Skeletal muscle satellite cell (primary cell): ENCODE results near the gene CHMP4A.
"Not testable (repeated sequence)": the region's sequence is repeated elsewhere in the genome, so short reads cannot be mapped to it uniquely, and the experiment has no call there.

ENCODE experiments used
- H3K27me3 ChIP-seq: 2 replicates; pipeline ENCODE4 v1.7.0; 2013; ENCODE audit warnings: low read length; ENCODE audit not compliant: control insufficient read depth, insufficient read depth
- H3K36me3 ChIP-seq: 2 replicates; pipeline ENCODE4 v1.7.0; 2013; ENCODE audit warnings: mild to moderate bottlenecking, control low read depth, low read length; ENCODE audit not compliant: insufficient read depth
- H3K4me1 ChIP-seq: 2 replicates; pipeline ENCODE4 v1.7.0; 2013; ENCODE audit warnings: low read length; ENCODE audit not compliant: control insufficient read depth, insufficient read depth
- H3K4me2 ChIP-seq: 2 replicates; pipeline ENCODE4 v1.7.0; 2013; ENCODE audit warnings: mild to moderate bottlenecking, low read length
- H3K4me3 ChIP-seq: 2 replicates; pipeline ENCODE4 v1.7.0; 2013; ENCODE audit warnings: low read length
- H3K9ac ChIP-seq: 2 replicates; pipeline ENCODE4 v1.7.0; 2013; ENCODE audit warnings: mild to moderate bottlenecking, low read depth, low read length, moderate library complexity
- H3K9me3 ChIP-seq: replicated peaks from 2 replicates; pipeline ENCODE4 v1.7.0; 2013; ENCODE audit warnings: mild to moderate bottlenecking, control low read depth, low read length

Gene CHMP4A

DNA sequence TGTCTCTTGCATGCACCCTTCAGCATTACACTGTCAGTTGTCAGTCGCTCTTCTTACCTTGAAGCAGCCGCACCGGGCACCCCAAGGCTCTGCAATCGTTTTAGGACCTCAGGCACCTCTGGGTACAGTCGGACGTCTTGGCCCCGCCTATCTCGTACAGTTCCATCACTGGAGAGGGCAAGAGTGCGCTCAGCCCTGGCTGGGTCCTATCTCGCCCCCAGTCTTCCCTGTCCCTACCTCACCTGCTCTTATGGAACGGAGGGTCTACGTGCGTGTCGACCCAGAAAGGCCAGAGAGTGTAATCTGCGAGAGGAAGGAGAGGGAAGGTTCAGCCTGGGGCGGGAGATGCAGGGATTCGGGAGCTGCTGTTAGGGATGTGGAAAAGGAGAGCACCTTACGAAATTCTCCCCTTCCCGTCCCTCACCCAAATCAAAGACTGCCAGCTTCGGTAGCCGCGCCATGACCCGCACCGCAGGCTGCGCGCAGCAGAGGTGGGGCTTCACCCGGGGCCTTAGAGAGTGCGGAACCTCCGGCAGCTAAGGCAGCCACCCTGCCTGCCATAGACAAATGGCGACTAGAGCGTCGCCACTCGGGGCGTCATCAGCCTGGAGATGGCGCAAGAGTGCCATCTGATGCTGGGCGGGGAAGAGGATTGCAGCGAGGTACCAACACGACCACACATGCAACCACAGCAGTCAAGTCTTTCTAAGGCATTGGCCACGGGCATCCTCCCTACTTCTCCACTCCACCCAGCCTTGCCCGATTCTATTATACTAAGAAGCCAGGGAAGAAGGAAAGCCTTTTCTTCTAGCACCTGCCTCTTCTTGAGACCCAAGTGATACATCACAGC, 2.4 kb upstream of the CHMP4A start, which contains the start of gene MDP1:
MDP1 (minus strand) TSS at position 572 of the 850 bp plus-strand sequence; CDS start at position 461, 111 bp downstream.
- H3K27me3 ChIP-seq: no peaks in the 10 kb centered on the region
- peak within 1 kb of the TSS; percentile 85 for H3K9ac ChIP-seq
- peaks cover 15% of the 10 kb centered on the region for H3K36me3 ChIP-seq
- H3K4me2 ChIP-seq: peak within 1 kb of the TSS; percentile 82
- H3K4me1 ChIP-seq: peaks cover 16% of the 10 kb centered on the region
- H3K4me3 ChIP-seq: peak within 1 kb of the TSS; percentile 77
- H3K9me3 ChIP-seq: no peaks in the 10 kb centered on the region

DNA sequence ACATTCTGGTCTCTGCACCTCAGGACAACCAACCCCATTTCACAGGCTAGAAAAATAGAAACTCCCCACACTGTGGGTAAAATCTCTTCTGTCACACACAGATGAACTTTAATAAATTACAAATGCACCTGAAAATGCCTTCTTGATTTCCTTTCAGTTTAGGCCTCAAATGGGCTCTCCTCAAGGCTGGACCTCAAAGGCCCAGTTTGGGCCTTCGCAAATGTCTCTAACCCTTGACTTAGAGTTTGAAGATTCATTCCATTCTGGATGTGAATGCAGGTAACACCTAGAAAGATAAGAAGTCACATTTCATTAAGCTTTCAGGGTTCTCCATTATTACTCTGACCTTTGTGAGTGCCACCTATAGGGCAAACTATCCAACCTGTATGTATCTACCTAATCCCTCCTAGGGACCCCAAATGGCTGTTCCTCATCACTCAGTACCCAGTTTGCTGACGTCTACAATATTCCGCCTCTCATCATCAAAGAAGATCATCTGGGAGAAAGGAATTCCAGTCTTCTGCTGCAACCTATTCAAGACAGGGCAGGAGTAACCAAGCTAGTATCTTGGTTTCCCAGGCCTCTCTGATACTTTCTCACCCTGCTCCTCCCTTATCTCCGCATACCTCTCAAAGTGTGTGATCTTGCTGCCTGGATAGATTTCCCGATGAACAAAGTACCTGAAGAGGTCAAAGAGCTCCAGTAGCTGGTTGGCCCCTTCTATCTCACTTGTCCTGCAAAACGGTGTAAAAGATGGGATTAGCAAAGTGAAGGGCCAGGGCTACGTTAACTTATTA, 776 bp upstream of the CHMP4A start:
- H3K4me2 ChIP-seq: peak overlapping the region; percentile 87
- no peaks in the 10 kb centered on the region for H3K27me3 ChIP-seq
- H3K4me1 ChIP-seq: peaks cover 16% of the 10 kb centered on the region
- no peaks in the 10 kb centered on the region for H3K9me3 ChIP-seq
- peak overlapping the region; percentile 91 for H3K4me3 ChIP-seq
- H3K9ac ChIP-seq: peak overlapping the region; percentile 97
- H3K36me3 ChIP-seq: peaks cover 32% of the 10 kb centered on the region

DNA sequence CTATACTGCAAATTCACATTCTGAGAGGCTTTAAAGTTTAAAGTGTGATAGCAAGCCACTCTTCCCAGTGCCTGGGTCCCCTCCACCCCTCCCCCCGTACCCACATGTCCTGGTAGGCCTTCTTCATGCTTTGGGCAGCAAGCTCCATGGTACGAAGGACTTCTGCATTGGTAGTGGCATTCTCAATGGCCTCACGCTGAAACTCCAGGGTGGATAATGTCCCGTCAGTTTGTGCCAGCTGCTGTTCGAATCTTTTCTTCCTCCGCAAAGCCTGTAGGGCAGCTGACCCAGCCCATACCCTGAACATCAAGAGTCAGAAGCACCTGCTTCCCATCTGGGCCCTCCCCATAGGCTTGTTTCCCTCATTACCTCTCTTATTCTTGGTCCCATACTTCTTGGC, 2.0 kb downstream of the CHMP4A start:
- Histone ChIP-seq H3K27me3 (no peaks in the 10 kb centered on the region), H3K4me1 (peaks cover 13% of the 10 kb centered on the region), H3K4me3 (no peak overlapping the region), H3K4me2 (no peak overlapping the region), H3K36me3 (peaks cover 43% of the 10 kb centered on the region), H3K9me3 (no peaks in the 10 kb centered on the region), H3K9ac (no peak overlapping the region)

DNA sequence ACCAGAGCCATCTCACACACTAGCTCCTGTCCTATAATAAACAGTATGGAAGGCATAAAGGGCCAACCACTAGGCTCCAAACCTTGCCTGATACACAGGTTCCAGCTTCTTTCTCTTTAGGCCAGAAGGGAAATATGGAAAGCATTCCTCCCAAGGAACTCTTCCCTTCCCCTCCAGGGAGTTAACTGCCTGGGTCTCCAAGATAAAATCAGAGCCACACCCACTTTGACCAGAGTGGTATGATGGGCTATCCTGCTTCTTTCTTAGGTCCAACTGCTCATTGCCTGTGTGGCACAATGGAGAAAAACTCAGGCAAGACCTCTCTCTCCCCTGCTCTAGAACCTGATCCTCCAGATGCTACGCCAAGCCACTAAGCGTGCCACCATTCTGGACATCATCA, 5.7 kb downstream of the CHMP4A start:
- H3K27me3 ChIP-seq: no peaks in the 10 kb centered on the region
- no peak overlapping the region for H3K4me3 ChIP-seq
- no peaks in the 10 kb centered on the region for H3K9me3 ChIP-seq
- peaks cover 67% of the 10 kb centered on the region for H3K36me3 ChIP-seq
- no peak overlapping the region for H3K9ac ChIP-seq
- H3K4me1 ChIP-seq: peaks cover 3% of the 10 kb centered on the region
- no peak overlapping the region for H3K4me2 ChIP-seq

DNA sequence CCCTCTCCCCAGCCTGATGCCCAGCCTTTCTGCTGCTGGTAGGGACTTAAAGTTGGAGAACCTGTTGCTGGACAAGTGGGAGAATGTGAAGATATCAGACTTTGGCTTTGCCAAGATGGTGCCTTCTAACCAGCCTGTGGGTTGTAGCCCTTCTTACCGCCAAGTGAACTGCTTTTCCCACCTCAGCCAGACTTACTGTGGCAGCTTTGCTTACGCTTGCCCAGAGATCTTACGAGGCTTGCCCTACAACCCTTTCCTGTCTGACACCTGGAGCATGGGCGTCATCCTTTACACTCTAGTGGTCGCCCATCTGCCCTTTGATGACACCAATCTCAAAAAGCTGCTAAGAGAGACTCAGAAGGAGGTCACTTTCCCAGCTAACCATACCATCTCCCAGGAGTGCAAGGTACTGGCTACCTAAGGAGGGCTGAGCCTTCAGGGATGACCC, 6.2 kb downstream of the CHMP4A start:
- peaks cover 67% of the 10 kb centered on the region for H3K36me3 ChIP-seq
- no peak overlapping the region for H3K4me2 ChIP-seq
- H3K9me3 ChIP-seq: no peaks in the 10 kb centered on the region
- H3K27me3 ChIP-seq: no peaks in the 10 kb centered on the region
- no peak overlapping the region for H3K9ac ChIP-seq
- H3K4me1 ChIP-seq: no peaks in the 10 kb centered on the region
- no peak overlapping the region for H3K4me3 ChIP-seq

DNA sequence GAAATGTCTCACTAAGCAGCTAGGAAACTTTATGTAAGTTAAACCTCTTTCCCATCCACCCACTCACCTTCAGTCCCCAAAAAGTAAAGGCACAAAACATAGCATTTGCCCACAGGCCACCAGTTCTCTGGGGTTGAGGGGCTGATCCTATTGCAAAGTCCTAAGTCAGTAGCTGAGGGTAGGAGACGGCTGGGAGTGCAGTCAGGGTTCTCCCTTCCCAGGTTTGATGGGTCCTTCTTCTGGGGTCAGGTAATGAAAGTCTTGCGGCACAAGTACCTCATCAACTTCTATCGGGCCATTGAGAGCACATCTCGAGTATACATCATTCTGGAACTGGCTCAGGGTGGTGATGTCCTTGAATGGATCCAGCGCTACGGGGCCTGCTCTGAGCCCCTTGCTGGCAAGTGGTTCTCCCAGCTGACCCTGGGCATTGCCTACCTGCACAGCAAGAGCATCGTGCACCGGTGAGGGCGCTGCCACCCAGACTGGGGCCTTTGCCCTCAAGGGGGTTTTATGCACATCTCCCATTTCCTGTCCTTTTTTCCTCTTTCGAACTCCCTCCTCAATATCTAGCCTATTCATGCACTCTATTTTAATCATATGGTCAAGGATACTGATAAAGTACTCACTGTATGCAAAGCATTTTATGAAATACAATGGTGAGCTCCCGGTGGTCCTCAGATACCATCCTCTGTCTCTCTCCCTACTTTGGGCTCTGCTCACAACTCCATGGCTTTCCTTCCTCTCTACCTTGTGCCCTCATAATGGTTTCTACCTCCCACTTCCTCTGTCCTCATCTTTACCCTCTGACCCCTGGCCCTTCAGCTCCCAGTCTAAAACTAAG, 6.8 kb downstream of the CHMP4A start:
- H3K9me3 ChIP-seq: no peaks in the 10 kb centered on the region
- H3K27me3 ChIP-seq: no peaks in the 10 kb centered on the region
- no peaks in the 10 kb centered on the region for H3K4me1 ChIP-seq
- no peak overlapping the region for H3K9ac ChIP-seq
- H3K36me3 ChIP-seq: peaks cover 67% of the 10 kb centered on the region
- H3K4me3 ChIP-seq: no peak overlapping the region
- no peak overlapping the region for H3K4me2 ChIP-seq

DNA sequence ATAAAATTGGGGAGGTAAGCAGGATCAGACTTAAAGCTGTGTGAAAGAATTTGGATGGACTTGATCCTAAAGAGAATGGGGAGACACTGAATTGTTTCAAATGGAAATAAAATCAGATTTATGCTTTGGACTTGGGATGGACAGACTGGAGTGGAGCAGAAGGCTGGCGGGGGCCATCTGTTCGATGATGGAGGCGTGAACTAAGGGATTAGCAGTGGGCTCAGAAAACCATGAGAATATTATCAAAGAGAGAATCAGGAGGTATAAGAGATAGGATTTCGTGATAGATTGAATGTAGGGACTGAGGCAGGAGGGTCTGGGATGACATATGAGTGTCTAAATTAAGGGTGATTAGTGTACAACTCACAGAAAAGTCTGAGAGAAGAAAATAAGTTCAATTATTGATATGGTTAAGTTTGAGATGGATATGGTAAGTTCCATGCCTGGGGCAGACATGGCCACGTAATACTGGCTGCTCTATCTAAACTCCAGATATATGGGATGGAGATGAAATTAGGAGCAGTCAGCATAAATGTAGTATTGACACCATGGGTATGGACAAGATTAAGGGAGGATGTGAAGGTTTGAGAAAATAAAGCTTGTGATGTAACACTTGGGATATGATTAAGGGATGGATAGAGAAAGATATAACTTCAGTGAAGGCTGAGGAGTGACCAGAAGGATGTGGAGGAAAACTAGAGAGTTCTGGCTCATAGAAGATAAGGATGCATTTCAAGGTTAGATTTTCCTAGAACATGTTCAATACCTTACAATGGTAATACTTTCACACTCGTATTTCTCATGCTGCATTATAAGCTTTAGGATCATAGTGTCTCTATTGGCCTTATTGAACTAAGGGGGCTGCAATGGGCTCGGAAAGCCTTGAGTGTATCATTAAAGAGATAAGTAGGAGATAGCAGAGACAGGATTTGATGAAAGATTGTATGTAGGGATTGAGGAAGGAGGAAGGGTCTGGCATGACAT, 8.8 kb downstream of the CHMP4A start:
- H3K4me3 ChIP-seq: no peak overlapping the region
- H3K4me1 ChIP-seq: no peaks in the 10 kb centered on the region
- H3K36me3 ChIP-seq: peaks cover 52% of the 10 kb centered on the region
- no peak overlapping the region for H3K4me2 ChIP-seq
- H3K9me3 ChIP-seq: no peaks in the 10 kb centered on the region
- H3K9ac ChIP-seq: no peak overlapping the region
- H3K27me3 ChIP-seq: no peaks in the 10 kb centered on the region

DNA sequence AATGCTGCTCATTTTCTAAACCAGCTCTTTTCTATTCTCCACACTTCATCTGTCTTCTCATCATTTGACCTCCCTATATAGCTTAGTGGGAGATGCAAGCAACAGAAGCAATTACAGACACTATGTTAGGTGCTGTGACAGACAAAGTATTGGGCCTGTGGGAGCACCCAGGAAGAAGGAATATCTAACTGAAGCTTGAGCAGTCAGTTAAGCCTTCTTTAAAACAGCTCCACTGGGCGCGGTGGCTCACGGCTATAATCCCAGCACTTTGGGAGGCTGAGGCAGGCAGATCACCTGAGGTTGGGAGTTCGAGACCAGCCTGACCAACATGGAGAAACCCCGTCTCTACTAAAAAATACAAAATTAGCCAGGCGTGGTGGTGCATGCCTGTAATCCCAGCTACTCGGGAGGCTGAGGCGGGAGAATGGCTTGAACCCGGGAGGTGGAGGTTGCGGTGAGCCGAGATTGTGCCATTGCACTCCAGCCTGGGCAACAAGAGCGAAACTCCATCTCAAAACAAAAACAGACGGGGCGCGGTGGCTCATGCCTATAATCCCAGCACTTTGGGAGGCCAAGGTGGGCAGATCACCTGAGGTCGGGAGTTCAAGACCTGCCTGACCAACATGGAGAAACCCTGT, 9.9 kb downstream of the CHMP4A start:
- H3K36me3 ChIP-seq: peaks cover 48% of the 10 kb centered on the region
- H3K9ac ChIP-seq, H3K4me1 ChIP-seq, H3K9me3 ChIP-seq, H3K4me3 ChIP-seq, H3K27me3 ChIP-seq, H3K4me2 ChIP-seq: not testable (repeated sequence)

DNA sequence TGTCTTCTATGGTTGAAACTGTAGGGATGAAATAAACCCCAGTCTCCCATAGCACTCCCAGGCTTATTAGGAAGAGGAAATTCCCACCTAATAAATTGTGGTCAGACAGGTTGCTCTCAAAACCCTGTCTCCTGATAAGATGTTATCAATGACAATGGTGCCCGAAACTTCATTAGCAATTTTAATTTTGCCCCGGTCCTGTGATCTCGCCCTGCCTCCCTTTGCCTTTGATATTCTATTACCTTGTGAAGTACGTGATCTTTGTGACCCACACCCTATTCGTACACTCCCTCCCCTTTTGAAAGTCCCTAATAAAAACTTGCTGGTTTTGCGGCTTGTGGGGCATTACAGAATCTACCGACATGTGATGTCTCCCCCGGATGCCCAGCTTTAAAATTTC, 10.8 kb downstream of the CHMP4A start:
- not testable (repeated sequence) for H3K9ac ChIP-seq, H3K4me1 ChIP-seq, H3K9me3 ChIP-seq, H3K4me2 ChIP-seq, H3K27me3 ChIP-seq, H3K4me3 ChIP-seq
- peaks cover 39% of the 10 kb centered on the region for H3K36me3 ChIP-seq
